ENCODE measurements around the gene TRMT1L. TPM values are rescaled to one million over a fixed set of nuclear protein-coding genes. Genes with fewer than 3 reads are reported as not detected.
"Not testable (repeated sequence)": the region's sequence is repeated elsewhere in the genome, so short reads cannot be mapped to it uniquely, and the experiment has no call there.

Gene TRMT1L
- 10 to 100 TPM; 22.8 to 28.6 (median 23.7) TPM for polyA plus RNA-seq (ENCODE audit: insufficient read length in 3 of 3)
- long read RNA-seq, donor 1, full-length matches to known transcripts: 3 of 3 reads
- long read RNA-seq, donor 1, partial matches to known transcripts: 0 of 3 reads
- long read RNA-seq, donor 1, other reads (novel, unspliced or antisense): 0 of 3 reads
- long read RNA-seq, donor 2, full-length matches to known transcripts: 2 of 2 reads
- long read RNA-seq, donor 2, partial matches to known transcripts: 0 of 2 reads
- long read RNA-seq, donor 2, other reads (novel, unspliced or antisense): 0 of 2 reads
- long read RNA-seq, donor 3, full-length matches to known transcripts: 1 of 1 reads
- long read RNA-seq, donor 3, partial matches to known transcripts: 0 of 1 reads
- long read RNA-seq, donor 3, other reads (novel, unspliced or antisense): 0 of 1 reads
- long read RNA-seq, donor 4, full-length matches to known transcripts: 3 of 3 reads
- long read RNA-seq, donor 4, partial matches to known transcripts: 0 of 3 reads
- long read RNA-seq, donor 4, other reads (novel, unspliced or antisense): 0 of 3 reads
- long read RNA-seq, donor 5, full-length matches to known transcripts: 1 of 1 reads
- long read RNA-seq, donor 5, partial matches to known transcripts: 0 of 1 reads
- long read RNA-seq, donor 5, other reads (novel, unspliced or antisense): 0 of 1 reads
- long read RNA-seq, donor 6, full-length matches to known transcripts: 4 of 4 reads
- long read RNA-seq, donor 6, partial matches to known transcripts: 0 of 4 reads
- long read RNA-seq, donor 6, other reads (novel, unspliced or antisense): 0 of 4 reads
- long read RNA-seq, donor 7, full-length matches to known transcripts: 5 of 5 reads
- long read RNA-seq, donor 7, partial matches to known transcripts: 0 of 5 reads
- long read RNA-seq, donor 7, other reads (novel, unspliced or antisense): 0 of 5 reads
- long read RNA-seq, donor 8, full-length matches to known transcripts: 1 of 1 reads
- long read RNA-seq, donor 8, partial matches to known transcripts: 0 of 1 reads
- long read RNA-seq, donor 8, other reads (novel, unspliced or antisense): 0 of 1 reads
- long read RNA-seq, donor 9, full-length matches to known transcripts: 7 of 7 reads
- long read RNA-seq, donor 9, partial matches to known transcripts: 0 of 7 reads
- long read RNA-seq, donor 9, other reads (novel, unspliced or antisense): 0 of 7 reads
- long read RNA-seq, donor 10, full-length matches to known transcripts: 1 of 1 reads
- long read RNA-seq, donor 10, partial matches to known transcripts: 0 of 1 reads
- long read RNA-seq, donor 10, other reads (novel, unspliced or antisense): 0 of 1 reads
- long read RNA-seq, donor 11, full-length matches to known transcripts: 2 of 2 reads
- long read RNA-seq, donor 11, partial matches to known transcripts: 0 of 2 reads
- long read RNA-seq, donor 11, other reads (novel, unspliced or antisense): 0 of 2 reads
- long read RNA-seq, donor 12, full-length matches to known transcripts: 4 of 4 reads
- long read RNA-seq, donor 12, partial matches to known transcripts: 0 of 4 reads
- long read RNA-seq, donor 12, other reads (novel, unspliced or antisense): 0 of 4 reads
- long read RNA-seq, donor 13, full-length matches to known transcripts: 1 of 1 reads
- long read RNA-seq, donor 13, partial matches to known transcripts: 0 of 1 reads
- long read RNA-seq, donor 13, other reads (novel, unspliced or antisense): 0 of 1 reads
- long read RNA-seq, donor 14: 0 reads
- long read RNA-seq, donor 15, full-length matches to known transcripts: 3 of 3 reads
- long read RNA-seq, donor 15, partial matches to known transcripts: 0 of 3 reads
- long read RNA-seq, donor 15, other reads (novel, unspliced or antisense): 0 of 3 reads
- long read RNA-seq, donor 16, full-length matches to known transcripts: 3 of 3 reads
- long read RNA-seq, donor 16, partial matches to known transcripts: 0 of 3 reads
- long read RNA-seq, donor 16, other reads (novel, unspliced or antisense): 0 of 3 reads

- peak; percentile 100 for DNase-seq
These were observed at the start of gene TRMT1L, which contains the start of gene SWT1 for GRCh38 chr1:185156854-185157598. TRMT1L (minus strand) TSS chr1:185156953; CDS start chr1:185156712, 241 bp downstream. SWT1 (plus strand) TSS chr1:185157167; CDS start chr1:185160842, 3,675 bp downstream.

DNA sequence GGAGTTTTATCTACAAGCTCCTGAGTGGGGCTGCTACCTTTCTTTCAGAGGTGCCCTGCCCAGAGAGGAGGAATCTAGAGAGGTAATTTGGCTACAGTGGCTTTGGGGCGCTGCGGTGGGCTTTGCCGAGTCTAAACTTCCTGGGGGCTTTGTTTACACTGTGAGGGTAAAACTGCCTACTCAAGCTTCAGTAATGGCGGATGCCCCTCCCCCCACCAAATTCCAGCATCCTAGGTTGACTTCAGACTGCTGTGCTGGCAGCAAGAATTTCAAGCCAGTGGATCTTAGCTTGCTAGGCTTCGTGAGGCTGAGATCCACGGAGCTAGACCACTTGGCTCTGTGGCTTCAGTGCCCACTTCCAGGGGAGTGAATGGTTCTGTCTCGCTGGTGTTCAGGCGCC is 44.1 kb upstream of the TRMT1L start:
- DNase-seq: no peak

GRCh38 chr1:185198712-185199111 is 42.0 kb upstream of the TRMT1L start:
- DNase-seq: not testable (repeated sequence)

DNA sequence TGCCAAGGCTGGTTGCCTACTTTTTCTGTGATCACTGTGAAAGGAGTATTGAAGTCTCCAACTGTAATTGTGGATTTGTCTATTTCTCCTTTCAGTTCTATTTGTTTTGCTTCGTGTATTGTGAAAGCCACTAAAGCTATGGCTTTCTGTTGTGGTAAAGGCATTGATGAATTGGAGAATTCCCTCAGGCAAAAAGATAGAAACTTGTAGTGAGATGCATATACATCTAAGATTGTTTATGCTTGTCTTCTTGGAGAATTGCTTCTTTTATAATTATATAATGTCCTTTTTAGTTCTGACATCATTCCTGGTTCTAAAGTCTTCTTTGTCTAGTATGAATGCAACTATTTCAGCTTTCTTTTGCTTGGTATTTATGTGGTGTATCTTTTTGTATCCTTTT is 37.0 kb upstream of the TRMT1L start:
- no peak for DNase-seq

- DNase-seq: peak; percentile 69
These were observed 13.6 kb upstream of the TRMT1L start for GRCh38 chr1:185170291-185170848.

GRCh38 chr1:185166106-185166505 is 9.4 kb upstream of the TRMT1L start:
- no peak for DNase-seq

DNA sequence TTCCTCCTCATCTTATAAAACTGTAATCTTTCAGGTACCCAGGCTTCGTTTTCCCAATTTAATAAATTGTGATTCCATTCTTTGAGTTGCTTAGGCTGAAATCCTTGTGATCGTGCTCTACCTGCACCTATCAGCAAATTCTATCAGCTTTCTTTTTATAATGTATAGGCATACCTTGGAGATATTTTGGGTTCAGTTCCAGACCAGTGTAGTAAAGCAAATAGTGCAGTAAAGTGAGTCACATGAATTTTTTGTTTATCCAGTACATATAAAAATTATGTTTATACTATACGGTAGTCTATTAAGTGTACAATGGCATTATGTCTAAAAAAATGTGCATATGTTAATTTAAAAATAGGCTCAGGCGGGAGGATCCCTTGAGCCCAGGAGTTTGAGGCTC is 5.7 kb upstream of the TRMT1L start:
- DNase-seq: no peak

- DNase-seq: no peak
These were observed 3.2 kb upstream of the TRMT1L start for GRCh38 chr1:185159966-185160365.

DNA sequence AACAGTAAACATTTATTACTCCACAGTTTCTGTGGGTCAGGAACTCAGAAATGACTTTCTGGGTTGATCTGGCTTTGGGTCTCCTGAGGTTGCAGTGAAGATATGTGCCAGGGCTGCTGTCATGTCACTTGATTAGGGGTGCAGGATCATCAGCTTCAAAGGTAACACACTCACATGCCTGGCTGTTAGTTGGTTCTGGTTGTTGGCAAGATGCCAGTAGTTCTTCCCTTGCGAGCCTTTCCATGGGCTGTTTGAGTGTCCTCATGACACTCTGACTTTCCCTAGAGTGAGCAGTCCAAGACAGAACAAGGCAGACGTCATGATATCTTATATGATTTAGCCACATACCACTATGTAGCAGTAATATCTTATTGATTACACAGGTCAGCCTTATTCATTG is 2.0 kb upstream of the TRMT1L start:
- DNase-seq: no peak

DNA sequence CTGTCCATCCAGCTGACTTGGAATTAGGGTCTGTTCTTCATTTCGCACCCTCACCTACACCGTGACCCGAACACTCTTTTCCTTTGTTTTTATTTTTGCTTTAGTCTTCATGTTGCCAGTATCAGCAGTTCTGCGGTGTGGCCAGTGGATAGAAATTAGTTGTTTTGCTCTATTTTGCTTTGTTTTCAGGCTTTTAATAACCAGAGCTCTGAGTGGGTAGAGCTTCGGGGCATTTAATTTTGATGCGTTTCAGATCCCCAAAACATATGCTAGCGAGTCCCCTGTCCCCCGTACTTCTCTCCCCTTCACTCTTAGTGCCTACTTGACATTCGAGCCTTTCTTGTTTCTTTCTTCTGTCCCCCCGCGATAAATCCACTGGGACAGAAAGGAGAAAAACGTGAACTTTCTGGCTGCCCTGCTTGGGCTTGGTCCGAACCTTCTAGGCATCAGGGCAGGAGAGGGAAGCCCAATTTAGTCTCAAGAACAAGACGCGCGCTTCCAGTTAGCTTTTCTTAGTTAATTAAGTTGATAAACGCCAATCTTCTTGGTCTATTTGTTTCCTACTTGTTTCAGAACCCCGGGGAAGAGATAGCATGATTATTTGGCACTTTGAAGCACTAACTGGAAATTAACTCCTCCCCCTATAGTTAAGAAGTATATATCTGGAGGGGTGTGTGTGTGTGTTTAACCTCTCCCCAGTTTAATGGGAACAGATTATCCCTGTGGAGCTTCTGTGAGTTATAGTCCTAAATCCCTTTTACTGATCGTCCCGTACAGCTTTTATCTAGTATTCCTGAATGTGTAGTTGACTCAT is 1.1 kb upstream of the TRMT1L start:
- DNase-seq: no peak

DNA sequence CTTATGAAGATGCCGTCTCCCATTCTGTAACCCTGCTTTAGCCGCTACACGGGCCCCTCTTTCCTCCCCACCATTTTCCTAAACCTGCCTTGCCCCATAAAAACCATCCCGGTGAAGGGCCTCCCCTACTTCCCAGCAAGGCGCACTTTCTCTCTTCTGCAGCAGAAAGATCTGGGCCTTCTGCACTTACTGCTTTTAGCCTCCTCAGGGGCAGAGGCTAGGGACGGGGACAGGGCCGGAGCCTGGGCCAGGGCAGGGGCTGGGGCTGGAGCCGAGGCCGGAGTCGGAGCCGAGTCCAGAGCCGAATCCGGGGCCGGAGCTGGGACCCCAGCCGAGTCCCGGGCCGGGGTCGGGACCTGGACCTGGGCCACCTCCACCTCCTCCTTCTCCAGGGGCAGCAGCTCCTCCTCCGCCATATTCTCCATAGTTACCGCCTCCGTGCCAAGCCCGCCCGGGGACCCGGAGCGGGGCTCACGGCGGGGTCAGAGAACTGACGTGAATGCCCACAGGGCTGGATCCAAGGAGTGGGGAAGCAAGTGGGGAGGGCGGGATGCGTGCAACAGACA is 382 bp downstream of the TRMT1L start:
- DNase-seq: peak; percentile 40

GRCh38 chr1:185155600-185156287 is 1.0 kb downstream of the TRMT1L start:
- DNase-seq: peak; percentile 48

DNA sequence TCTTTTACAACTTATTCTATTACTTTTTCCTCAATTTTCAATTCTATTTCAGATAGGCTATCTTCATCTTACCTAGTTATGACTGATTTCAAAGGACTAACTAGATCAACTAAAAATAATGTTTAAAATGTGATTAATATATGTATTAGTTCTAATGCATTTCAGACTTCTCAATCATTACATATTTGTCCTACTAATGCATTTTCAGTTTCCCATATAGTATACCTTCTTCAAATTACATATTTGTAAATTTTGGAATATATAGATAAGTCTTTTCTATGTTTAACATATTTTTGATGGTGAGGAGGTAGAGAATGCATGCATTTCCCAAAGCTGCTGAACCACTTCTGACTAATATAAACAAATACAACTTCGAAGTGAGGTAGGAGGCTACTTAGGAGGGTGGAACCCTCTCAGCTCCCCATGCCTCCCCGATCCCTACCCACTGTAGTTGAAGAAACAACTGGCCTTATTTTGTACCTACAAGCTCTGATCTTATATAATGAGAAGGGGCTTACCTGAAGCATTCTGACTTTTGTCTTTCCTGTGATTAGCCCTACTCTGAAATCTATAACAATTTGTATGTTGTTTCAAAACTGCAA is 1.7 kb downstream of the TRMT1L start:
- DNase-seq: no peak

- DNase-seq: no peak
These were observed 4.5 kb downstream of the TRMT1L start for GRCh38 chr1:185152187-185152767.

- no peak for DNase-seq
These were observed 5.5 kb downstream of the TRMT1L start for GRCh38 chr1:185151215-185151614.

DNA sequence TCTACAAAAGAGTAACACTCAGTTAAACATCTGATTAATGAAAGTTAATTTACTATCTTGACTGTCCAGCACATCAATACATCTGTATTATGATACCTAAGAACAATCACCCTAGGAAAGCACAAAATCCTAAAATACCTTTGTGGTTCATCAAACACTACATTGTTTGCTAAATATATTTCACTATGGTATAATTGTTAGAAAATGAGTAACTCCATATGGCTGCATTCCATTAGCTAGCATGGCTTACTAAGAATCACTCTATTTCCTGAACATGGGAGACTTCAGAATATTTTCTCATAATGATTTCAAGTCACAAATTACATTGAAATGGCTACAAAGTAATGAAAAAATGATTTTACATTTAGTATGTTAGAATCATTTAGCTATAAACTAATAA is 12.5 kb downstream of the TRMT1L start:
- DNase-seq: no peak
